IMR-90 (cell line): ENCODE data around the gene TADA1.

ENCODE experiments used
- BHLHE40 ChIP-seq: fragments of 150-350 bp; IDR thresholded peaks from 2 replicates; pipeline ENCODE4 v1.6.1; 2016; ENCODE audit warnings: mild to moderate bottlenecking, low read depth, low read length
- CEBPB ChIP-seq: IDR thresholded peaks from 2 replicates; pipeline ENCODE4 v1.6.1; 2012; ENCODE audit warnings: low read depth, low read length, improper control_type of control experiment
- CHD1 ChIP-seq: IDR thresholded peaks from 2 replicates; pipeline ENCODE4 v1.6.1; 2012; ENCODE audit warnings: low read depth, low read length, improper control_type of control experiment
- FOS ChIP-seq: fragments of 150-350 bp; IDR thresholded peaks from 2 replicates; pipeline ENCODE4 v1.6.1; 2016; ENCODE audit warnings: low read depth, low read length
- MAZ ChIP-seq: IDR thresholded peaks from 2 replicates; pipeline ENCODE4 v1.6.1; 2012; ENCODE audit warnings: low read depth, mild to moderate bottlenecking, low read length, improper control_type of control experiment, moderate library complexity, borderline replicate concordance
- MXI1 ChIP-seq: IDR thresholded peaks from 2 replicates; pipeline ENCODE4 v1.6.1; 2012; ENCODE audit warnings: low read depth, mild to moderate bottlenecking, low read length, moderate library complexity, borderline replicate concordance
- POLR2A ChIP-seq: IDR thresholded peaks from 2 replicates; pipeline ENCODE4 v1.6.1; 2012; ENCODE audit warnings: mild to moderate bottlenecking, low read depth, low read length
- RAD21 ChIP-seq: IDR thresholded peaks from 2 replicates; pipeline ENCODE4 v1.6.1; 2012; ENCODE audit warnings: low read length, improper control_type of control experiment
- SMC3 ChIP-seq: fragments of 150-350 bp; IDR thresholded peaks from 2 replicates; pipeline ENCODE4 v1.6.1; 2016; ENCODE audit warnings: low read depth, mild to moderate bottlenecking, antibody characterized with exemption, low read length, moderate library complexity
- TF ChIP-seq, protein P1 (sequence below): conservative IDR thresholded peaks from 2 replicates; pipeline ENCODE4 v1.5.1; 2012; ENCODE audit warnings: mild to moderate bottlenecking, low read depth, low read length, improper control_type of control experiment
- TF ChIP-seq, protein P2 (sequence below): fragments of 150-350 bp; IDR thresholded peaks from 2 replicates; pipeline ENCODE4 v1.6.1; 2016; ENCODE audit warnings: low read depth, mild to moderate bottlenecking, low read length, moderate library complexity, borderline replicate concordance

DNA sequence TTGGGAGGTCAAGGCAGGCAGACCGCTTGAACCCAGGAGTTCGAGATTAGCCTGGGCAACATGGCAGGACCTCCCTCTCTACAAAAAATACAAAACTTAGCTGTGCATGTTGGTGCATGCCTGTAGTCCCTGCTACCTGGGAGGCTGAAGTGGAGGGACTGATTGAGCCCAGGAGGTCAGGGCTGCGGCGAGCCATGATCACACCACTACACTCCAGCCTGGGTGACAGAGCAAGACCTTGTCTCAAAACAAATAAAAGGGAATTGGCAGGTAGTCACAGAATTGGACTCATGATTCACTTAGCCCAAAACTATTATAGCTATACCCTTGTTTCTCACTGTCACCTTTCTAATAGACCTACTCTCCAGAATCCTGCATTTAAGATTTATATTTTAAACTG, 5.5 kb downstream of the TADA1 start:
- TF ChIP-seq FOS, result no peak
- TF ChIP-seq, protein P1, sequence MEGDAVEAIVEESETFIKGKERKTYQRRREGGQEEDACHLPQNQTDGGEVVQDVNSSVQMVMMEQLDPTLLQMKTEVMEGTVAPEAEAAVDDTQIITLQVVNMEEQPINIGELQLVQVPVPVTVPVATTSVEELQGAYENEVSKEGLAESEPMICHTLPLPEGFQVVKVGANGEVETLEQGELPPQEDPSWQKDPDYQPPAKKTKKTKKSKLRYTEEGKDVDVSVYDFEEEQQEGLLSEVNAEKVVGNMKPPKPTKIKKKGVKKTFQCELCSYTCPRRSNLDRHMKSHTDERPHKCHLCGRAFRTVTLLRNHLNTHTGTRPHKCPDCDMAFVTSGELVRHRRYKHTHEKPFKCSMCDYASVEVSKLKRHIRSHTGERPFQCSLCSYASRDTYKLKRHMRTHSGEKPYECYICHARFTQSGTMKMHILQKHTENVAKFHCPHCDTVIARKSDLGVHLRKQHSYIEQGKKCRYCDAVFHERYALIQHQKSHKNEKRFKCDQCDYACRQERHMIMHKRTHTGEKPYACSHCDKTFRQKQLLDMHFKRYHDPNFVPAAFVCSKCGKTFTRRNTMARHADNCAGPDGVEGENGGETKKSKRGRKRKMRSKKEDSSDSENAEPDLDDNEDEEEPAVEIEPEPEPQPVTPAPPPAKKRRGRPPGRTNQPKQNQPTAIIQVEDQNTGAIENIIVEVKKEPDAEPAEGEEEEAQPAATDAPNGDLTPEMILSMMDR, result no peak
- TF ChIP-seq POLR2A, result no peak
- TF ChIP-seq CEBPB, result no peak
- no peak for TF ChIP-seq MAZ
- TF ChIP-seq RAD21, result no peak
- no peak for TF ChIP-seq CHD1
- no peak for TF ChIP-seq MXI1
- no peak for TF ChIP-seq SMC3
- TF ChIP-seq, protein P2, sequence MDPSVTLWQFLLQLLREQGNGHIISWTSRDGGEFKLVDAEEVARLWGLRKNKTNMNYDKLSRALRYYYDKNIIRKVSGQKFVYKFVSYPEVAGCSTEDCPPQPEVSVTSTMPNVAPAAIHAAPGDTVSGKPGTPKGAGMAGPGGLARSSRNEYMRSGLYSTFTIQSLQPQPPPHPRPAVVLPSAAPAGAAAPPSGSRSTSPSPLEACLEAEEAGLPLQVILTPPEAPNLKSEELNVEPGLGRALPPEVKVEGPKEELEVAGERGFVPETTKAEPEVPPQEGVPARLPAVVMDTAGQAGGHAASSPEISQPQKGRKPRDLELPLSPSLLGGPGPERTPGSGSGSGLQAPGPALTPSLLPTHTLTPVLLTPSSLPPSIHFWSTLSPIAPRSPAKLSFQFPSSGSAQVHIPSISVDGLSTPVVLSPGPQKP, result no peak
- TF ChIP-seq BHLHE40, result no peak
